OCI-LY7 (cell line): ENCODE data around the gene XRRA1. TPM values are rescaled to one million over a fixed set of nuclear protein-coding genes. Genes with fewer than 3 reads are reported as not detected.
A peak's percentile ranks its signal among the peaks of the same experiment; 100 is the strongest.

ENCODE experiments used
- BruUV-seq: library from RNA; stranded (reverse); fragments of 400-500 nt; replicated peaks from 2 replicates; lab custom pipeline; 2021; lab: Mats Ljungman, UMichigan
- CTCF ChIA-PET: fragments of 300-600 bp; sonication (Branson Sonifier 250); formaldehyde crosslinking; loops from one replicate; lab custom pipeline; 2022; ENCODE audit warnings: antibody characterized with exemption; ENCODE audit not compliant: unreplicated experiment; lab: Charles Lee
- POLR2A ChIA-PET: fragments of 300-600 bp; sonication (Branson Sonifier 250); formaldehyde crosslinking; loops from one replicate; lab custom pipeline; 2022; ENCODE audit warnings: antibody characterized with exemption; lab: Charles Lee
- DNase-seq: peaks from one replicate; pipeline ENCODE4 v3.0.0-alpha.2; 2015; ENCODE audit warnings: low spot score
- H2AFZ ChIP-seq: fragments of 200-600 bp; sonication (generic), shearing (Covaris generic); 2 replicates; pipeline ENCODE4 v1.6.1; 2014; ENCODE audit warnings: mild to moderate bottlenecking, antibody characterized with exemption, low read length, moderate library complexity
- H3K27ac ChIP-seq: fragments of 200-600 bp; sonication (generic); 2 replicates; pipeline ENCODE4 v1.5.1; 2014; ENCODE audit warnings: mixed run types, low read depth, mild to moderate bottlenecking, moderate library complexity, low read length, inconsistent platforms; ENCODE audit not compliant: poor library complexity, severe bottlenecking
- H3K36me3 ChIP-seq: fragments of 200-600 bp; sonication (generic); 2 replicates; pipeline ENCODE4 v1.6.1; 2014; ENCODE audit warnings: mild to moderate bottlenecking, antibody characterized with exemption, low read length, moderate library complexity, mixed read lengths; ENCODE audit not compliant: insufficient read depth
- H3K4me1 ChIP-seq: fragments of 200-600 bp; sonication (generic); 2 replicates; pipeline ENCODE4 v1.5.1; 2014; ENCODE audit warnings: mild to moderate bottlenecking, low read length; ENCODE audit not compliant: insufficient read depth, poor library complexity, severe bottlenecking
- H3K4me2 ChIP-seq: fragments of 200-600 bp; sonication (generic); 2 replicates; pipeline ENCODE4 v1.6.1; 2014; ENCODE audit warnings: mild to moderate bottlenecking, low read length
- H3K4me3 ChIP-seq: fragments of 200-600 bp; sonication (generic); 2 replicates; pipeline ENCODE4 v1.5.1; 2014; ENCODE audit warnings: mild to moderate bottlenecking, low read depth, low read length; ENCODE audit not compliant: poor library complexity, severe bottlenecking
- H3K79me2 ChIP-seq: fragments of 200-600 bp; sonication (generic); 2 replicates; pipeline ENCODE4 v1.6.1; 2016; ENCODE audit warnings: low read depth, mild to moderate bottlenecking, low read length, moderate library complexity, mixed read lengths; ENCODE audit not compliant: insufficient read depth
- H3K9me2 ChIP-seq: fragments of 200-600 bp; sonication (generic); 2 replicates; pipeline ENCODE4 v1.6.1; 2016; ENCODE audit warnings: mild to moderate bottlenecking, low read length, mixed read lengths; ENCODE audit not compliant: insufficient read depth
- H3K9me3 ChIP-seq: fragments of 200-600 bp; sonication (generic); 2 replicates; pipeline ENCODE4 v1.6.1; 2014; ENCODE audit warnings: mild to moderate bottlenecking, mixed run types, low read length, mixed read lengths
- H4K20me1 ChIP-seq: fragments of 200-600 bp; sonication (generic); 2 replicates; pipeline ENCODE4 v1.6.1; 2014; ENCODE audit warnings: mild to moderate bottlenecking, antibody characterized with exemption, low read length, moderate library complexity, mixed read lengths; ENCODE audit not compliant: insufficient read depth
- EZH2phosphoT487 ChIP-seq: fragments of 200-600 bp; sonication (generic); IDR thresholded peaks from 2 replicates; pipeline ENCODE4 v1.6.1; 2018; ENCODE audit warnings: low read depth, borderline replicate concordance, mild to moderate bottlenecking, mixed run types, antibody characterized with exemption, low read length, moderate library complexity, mixed read lengths
- intact Hi-C: fragments of 100-400 bp; cut with micrococcal nuclease; formaldehyde crosslinking; loops from one replicate; pipeline ENCODE4 v1.10.0; 2022; ENCODE audit not compliant: unreplicated experiment
- total RNA-seq, 2 experiments: library from RNA; depleted of rRNA in 1 of 2; stranded (reverse); fragments of >200 nt in 1 of 2; shearing (Covaris generic) in 1 of 2; gene quantifications; 2 replicates each; pipeline ENCODE4 v1.2.3, GENCODE V29; 2014 to 2022
- TF ChIP-seq, protein P1 (sequence below): fragments of 200-600 bp; sonication (generic); conservative IDR thresholded peaks from 2 replicates; pipeline ENCODE4 v1.5.1; 2014; ENCODE audit warnings: mild to moderate bottlenecking, antibody characterized with exemption, low read length, moderate library complexity, mixed read lengths

The XRRA1 gene
- total RNA-seq, 2 experiments from 2014 or later = 20.3 to 29.1 TPM

DNA sequence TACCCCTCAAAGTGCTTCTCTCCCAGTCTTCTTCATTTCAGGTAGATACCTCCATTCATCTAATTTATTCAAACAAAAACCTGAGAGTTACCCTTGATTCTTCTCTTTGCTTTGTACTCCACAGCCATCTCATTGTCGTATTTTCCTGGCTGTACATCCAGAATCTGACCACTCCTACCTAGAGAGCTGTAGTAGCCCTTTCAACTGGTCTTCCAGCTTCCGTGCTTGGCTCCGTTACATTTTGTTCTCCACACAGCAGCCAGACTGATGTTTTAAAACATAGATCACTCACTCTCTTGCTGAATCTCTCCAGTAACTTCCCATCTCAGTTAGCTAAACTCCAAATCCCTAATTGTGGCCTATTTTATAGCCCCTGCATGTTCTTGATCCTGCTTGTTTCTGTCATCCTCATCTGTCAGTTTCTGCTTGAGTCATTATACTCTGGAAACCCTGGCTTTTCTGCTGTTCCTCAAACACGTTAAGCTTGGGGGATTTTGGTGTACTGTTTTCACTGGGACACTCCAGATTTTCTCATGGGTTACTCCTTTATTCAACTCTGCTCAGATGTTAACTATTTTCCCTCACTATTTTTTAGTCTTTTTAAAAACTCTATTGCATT is 7.6 kb upstream of the XRRA1 start:
- ChIA-PET POLR2A (no interaction called here), CTCF (no interaction called here)
- Histone ChIP-seq H3K36me3 (peaks cover 95% of the 10 kb centered on the region), H3K4me2 (no peak overlapping the region), H3K4me1 (peaks cover 28% of the 10 kb centered on the region), H3K79me2 (peaks cover 100% of the 10 kb centered on the region), H3K9me3 (no peaks in the 10 kb centered on the region; the same call in 1 of the 2 replicates), H3K9me2 (no peaks in the 10 kb centered on the region), H3K4me3 (no peak overlapping the region), H2AFZ (no peak overlapping the region), H4K20me1 (peaks cover 34% of the 10 kb centered on the region), H3K27ac (no peak overlapping the region)
- intact Hi-C loops = no loop called here
- no TSS peak for BruUV-seq
- TF ChIP-seq EZH2phosphoT487 = no peak
- TF ChIP-seq, protein P1, sequence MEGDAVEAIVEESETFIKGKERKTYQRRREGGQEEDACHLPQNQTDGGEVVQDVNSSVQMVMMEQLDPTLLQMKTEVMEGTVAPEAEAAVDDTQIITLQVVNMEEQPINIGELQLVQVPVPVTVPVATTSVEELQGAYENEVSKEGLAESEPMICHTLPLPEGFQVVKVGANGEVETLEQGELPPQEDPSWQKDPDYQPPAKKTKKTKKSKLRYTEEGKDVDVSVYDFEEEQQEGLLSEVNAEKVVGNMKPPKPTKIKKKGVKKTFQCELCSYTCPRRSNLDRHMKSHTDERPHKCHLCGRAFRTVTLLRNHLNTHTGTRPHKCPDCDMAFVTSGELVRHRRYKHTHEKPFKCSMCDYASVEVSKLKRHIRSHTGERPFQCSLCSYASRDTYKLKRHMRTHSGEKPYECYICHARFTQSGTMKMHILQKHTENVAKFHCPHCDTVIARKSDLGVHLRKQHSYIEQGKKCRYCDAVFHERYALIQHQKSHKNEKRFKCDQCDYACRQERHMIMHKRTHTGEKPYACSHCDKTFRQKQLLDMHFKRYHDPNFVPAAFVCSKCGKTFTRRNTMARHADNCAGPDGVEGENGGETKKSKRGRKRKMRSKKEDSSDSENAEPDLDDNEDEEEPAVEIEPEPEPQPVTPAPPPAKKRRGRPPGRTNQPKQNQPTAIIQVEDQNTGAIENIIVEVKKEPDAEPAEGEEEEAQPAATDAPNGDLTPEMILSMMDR = no peak
- no peak for DNase-seq

DNA sequence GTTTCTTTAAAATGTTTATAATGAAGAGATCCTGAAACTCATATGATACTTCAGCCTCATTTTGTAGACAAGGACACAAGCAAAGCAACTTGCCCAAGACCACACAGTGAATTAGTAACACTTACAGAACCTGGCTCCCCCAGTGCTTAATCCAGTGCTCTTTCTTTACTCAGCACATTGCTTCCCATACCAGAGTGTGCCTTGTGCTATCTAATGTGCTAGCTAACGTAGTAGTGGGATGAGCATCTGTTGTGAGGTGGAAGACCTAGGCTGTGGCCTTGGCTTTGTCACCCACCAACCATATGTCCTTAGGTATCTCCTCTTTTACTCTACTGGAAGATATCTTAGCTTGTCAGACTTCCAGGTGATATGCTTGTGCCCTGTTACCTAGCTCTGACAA is 5.3 kb upstream of the XRRA1 start:
- H3K4me2 ChIP-seq = peak overlapping the region; percentile 50
- peaks cover 100% of the 10 kb centered on the region for H3K79me2 ChIP-seq
- H4K20me1 ChIP-seq = peaks cover 31% of the 10 kb centered on the region
- TF ChIP-seq, protein P1 = no peak
- no peak for TF ChIP-seq EZH2phosphoT487
- DNase-seq = no peak
- H2AFZ ChIP-seq = no peak overlapping the region
- peak overlapping the region; percentile 44 for H3K27ac ChIP-seq
- H3K4me1 ChIP-seq = peaks cover 40% of the 10 kb centered on the region
- H3K36me3 ChIP-seq = peaks cover 81% of the 10 kb centered on the region
- H3K4me3 ChIP-seq = peak overlapping the region; percentile 8
- intact Hi-C loops = no loop called here
- BruUV-seq = no TSS peak
- no peaks in the 10 kb centered on the region; the same call in 1 of the 2 replicates for H3K9me3 ChIP-seq
- ChIA-PET POLR2A (interaction anchor here (0.6 to 2.7 kb wide), 5 partner anchors 9 to 110 kb away, joined by 3 to 21 read pairs (median 6); partner anchors contain the start of gene NEU3), CTCF (no interaction called here)
- H3K9me2 ChIP-seq = no peaks in the 10 kb centered on the region

GRCh38 chr11:74953451-74953850 is 4.6 kb upstream of the XRRA1 start:
- Histone ChIP-seq H3K36me3 (peaks cover 73% of the 10 kb centered on the region), H3K4me2 (peak overlapping the region; percentile 50), H3K27ac (peak overlapping the region; percentile 44), H3K4me3 (peak overlapping the region; percentile 8), H4K20me1 (peaks cover 24% of the 10 kb centered on the region), H3K9me2 (no peaks in the 10 kb centered on the region), H3K4me1 (peaks cover 40% of the 10 kb centered on the region), H3K79me2 (peaks cover 97% of the 10 kb centered on the region), H3K9me3 (no peaks in the 10 kb centered on the region; the same call in 1 of the 2 replicates), H2AFZ (no peak overlapping the region)
- intact Hi-C loops = no loop called here
- POLR2A ChIA-PET = interaction anchor here (1.3 to 2.7 kb wide), 4 partner anchors 10 to 36 kb away, joined by 4 to 21 read pairs (median 6); partner anchors contain the start of gene NEU3
- TF ChIP-seq EZH2phosphoT487 = no peak
- TF ChIP-seq, protein P1 = no peak
- DNase-seq = peak; percentile 28
- BruUV-seq = no TSS peak
- CTCF ChIA-PET = no interaction called here
